HUES6 (cell line): ENCODE measurements around the gene RAB6A.
"Not testable (repeated sequence)": the region's sequence is repeated elsewhere in the genome, so short reads cannot be mapped to it uniquely, and the experiment has no call there.

ENCODE experiments used
- H3K27ac ChIP-seq: 2 replicates; pipeline ENCODE4 v1.7.0; 2013; ENCODE audit warnings: low read depth, mild to moderate bottlenecking, low read length, inconsistent platforms
- H3K27me3 ChIP-seq: 2 replicates; pipeline ENCODE4 v1.6.1; 2013; ENCODE audit warnings: low read length; ENCODE audit not compliant: control insufficient read depth, insufficient read depth
- H3K36me3 ChIP-seq: 2 replicates; pipeline ENCODE4 v1.6.1; 2013; ENCODE audit warnings: low read length; ENCODE audit not compliant: control insufficient read depth, insufficient read depth
- H3K4me1 ChIP-seq: 2 replicates; pipeline ENCODE4 v1.6.1; 2013; ENCODE audit warnings: low read length; ENCODE audit not compliant: control insufficient read depth, insufficient read depth
- H3K4me3 ChIP-seq: 2 replicates; pipeline ENCODE4 v1.5.1; 2013; ENCODE audit warnings: low read depth, low read length
- H3K9ac ChIP-seq: one replicate; pipeline ENCODE4 v1.6.1; 2013; ENCODE audit warnings: mild to moderate bottlenecking, low read length
- H3K9me3 ChIP-seq: 2 replicates; pipeline ENCODE4 v1.6.1; 2013; ENCODE audit warnings: low read depth, low read length; ENCODE audit not compliant: control insufficient read depth, insufficient read depth

The RAB6A gene

DNA sequence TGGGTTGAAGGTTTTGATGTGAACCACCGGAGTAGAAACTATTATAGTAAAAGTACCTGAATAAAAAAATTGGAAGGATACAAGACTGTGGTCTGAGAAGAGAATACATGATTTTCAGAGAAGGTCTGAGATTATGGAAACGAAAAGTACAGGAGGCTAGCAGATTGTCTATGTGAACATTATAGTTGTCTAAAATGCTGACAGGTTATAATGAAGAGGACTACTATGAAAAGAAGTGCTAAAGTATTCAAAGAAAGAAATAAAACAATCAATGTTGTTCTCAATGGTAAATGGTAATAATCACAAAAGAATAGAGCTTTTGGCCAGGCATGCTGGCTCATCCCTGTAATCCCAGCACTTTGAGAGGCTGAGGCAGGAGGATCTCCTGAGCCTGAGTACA is 34.0 kb downstream of the RAB6A start:
- H3K9ac ChIP-seq = no peak overlapping the region
- H3K36me3 ChIP-seq = no peaks in the 10 kb centered on the region; the same call in none of the 2 replicates
- H3K27ac ChIP-seq = no peak overlapping the region
- no peaks in the 10 kb centered on the region for H3K27me3 ChIP-seq
- H3K4me1 ChIP-seq = no peaks in the 10 kb centered on the region
- no peaks in the 10 kb centered on the region for H3K9me3 ChIP-seq
- H3K4me3 ChIP-seq = no peak overlapping the region

- Histone ChIP-seq H3K36me3 (peaks cover 35% of the 10 kb centered on the region), H3K27me3 (no peaks in the 10 kb centered on the region), H3K9me3 (no peaks in the 10 kb centered on the region), H3K4me3 (no peak overlapping the region), H3K27ac (no peak overlapping the region), H3K4me1 (no peaks in the 10 kb centered on the region), H3K9ac (no peak overlapping the region)
Measured at GRCh38 chr11:73717136-73717535, 43.7 kb downstream of the RAB6A start.

DNA sequence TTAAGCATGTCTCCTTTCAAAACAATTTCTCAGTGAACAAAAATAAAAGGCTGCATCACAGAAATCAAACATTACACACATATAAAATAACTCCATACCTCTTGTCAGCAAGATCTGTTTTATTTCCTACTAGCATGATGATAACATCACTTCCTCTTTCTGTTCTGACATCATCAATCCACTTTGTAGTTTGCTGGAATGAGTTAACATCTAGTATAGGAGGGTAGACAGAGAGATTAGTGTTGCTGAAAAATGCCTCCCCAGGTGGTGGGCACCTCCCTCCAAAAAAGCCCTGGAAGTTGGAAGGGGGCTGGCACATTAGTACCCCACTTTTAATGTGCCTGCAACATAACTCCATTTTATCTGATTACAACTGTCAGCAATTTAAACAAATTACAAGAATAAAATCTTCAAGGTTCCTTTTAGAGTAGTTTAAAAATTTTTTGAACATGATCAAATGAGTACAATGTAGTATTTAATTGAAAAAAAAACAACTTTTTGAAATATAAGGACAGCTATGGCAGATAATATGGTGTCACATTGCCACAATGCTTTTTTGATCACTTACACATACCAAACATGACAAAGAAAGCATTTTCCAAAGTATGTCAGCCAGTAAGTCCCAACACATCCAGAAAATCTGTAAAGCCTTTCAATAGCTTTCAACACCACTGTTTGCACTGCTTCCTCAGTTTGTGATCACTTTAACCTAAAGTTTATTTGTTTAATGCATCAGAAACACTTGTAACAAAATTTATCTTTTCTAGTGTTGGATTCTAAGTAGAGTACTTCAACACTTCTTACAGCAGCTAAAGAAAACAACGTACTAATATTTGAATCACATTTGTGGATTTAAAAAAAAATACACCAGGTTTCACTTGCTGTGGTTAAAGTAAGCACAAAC is 44.5 kb downstream of the RAB6A start:
- no peaks in the 10 kb centered on the region for H3K9me3 ChIP-seq
- H3K9ac ChIP-seq = no peak overlapping the region
- H3K27me3 ChIP-seq = no peaks in the 10 kb centered on the region
- no peaks in the 10 kb centered on the region for H3K4me1 ChIP-seq
- peaks cover 37% of the 10 kb centered on the region for H3K36me3 ChIP-seq
- H3K4me3 ChIP-seq = no peak overlapping the region
- H3K27ac ChIP-seq = no peak overlapping the region

DNA sequence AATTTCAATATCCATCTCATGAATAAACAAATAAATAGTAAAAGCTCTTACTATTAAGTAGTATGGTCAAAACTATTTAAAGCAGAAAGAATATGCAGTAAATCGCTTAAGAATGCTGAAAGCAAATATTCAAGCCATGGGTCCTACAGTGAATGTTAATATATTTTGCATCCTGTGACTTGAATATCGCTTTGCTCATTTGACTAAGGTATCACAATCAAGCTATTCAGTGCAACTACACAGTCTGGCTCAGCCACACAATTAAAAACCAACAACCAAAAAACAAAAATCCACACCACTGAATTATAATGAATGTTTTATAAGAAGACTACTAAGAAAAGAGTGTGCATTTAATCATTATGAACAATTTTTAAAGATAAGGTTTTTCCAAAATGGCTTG is 45.3 kb downstream of the RAB6A start:
- H3K9me3 ChIP-seq = no peaks in the 10 kb centered on the region
- H3K4me1 ChIP-seq = no peaks in the 10 kb centered on the region
- H3K4me3 ChIP-seq = no peak overlapping the region
- no peaks in the 10 kb centered on the region for H3K27me3 ChIP-seq
- no peak overlapping the region for H3K9ac ChIP-seq
- peaks cover 40% of the 10 kb centered on the region for H3K36me3 ChIP-seq
- H3K27ac ChIP-seq = no peak overlapping the region

- no peak overlapping the region for H3K9ac ChIP-seq
- no peaks in the 10 kb centered on the region for H3K9me3 ChIP-seq
- no peaks in the 10 kb centered on the region for H3K4me1 ChIP-seq
- no peak overlapping the region for H3K4me3 ChIP-seq
- no peak overlapping the region for H3K27ac ChIP-seq
- H3K27me3 ChIP-seq = no peaks in the 10 kb centered on the region
- peaks cover 39% of the 10 kb centered on the region for H3K36me3 ChIP-seq
Measured at GRCh38 chr11:73710964-73711363, 49.9 kb downstream of the RAB6A start.

GRCh38 chr11:73705053-73705452 is 55.8 kb downstream of the RAB6A start:
- Histone ChIP-seq H3K27me3 (no peaks in the 10 kb centered on the region), H3K27ac (no peak overlapping the region), H3K36me3 (peaks cover 43% of the 10 kb centered on the region), H3K4me1 (no peaks in the 10 kb centered on the region), H3K9ac (no peak overlapping the region), H3K4me3 (no peak overlapping the region), H3K9me3 (no peaks in the 10 kb centered on the region)

- Histone ChIP-seq H3K9ac (no peak overlapping the region), H3K4me3 (no peak overlapping the region), H3K27ac (no peak overlapping the region), H3K27me3 (no peaks in the 10 kb centered on the region), H3K36me3 (peaks cover 11% of the 10 kb centered on the region), H3K9me3 (no peaks in the 10 kb centered on the region), H3K4me1 (no peaks in the 10 kb centered on the region)
Measured at GRCh38 chr11:73693899-73694525, 66.9 kb downstream of the RAB6A start.

DNA sequence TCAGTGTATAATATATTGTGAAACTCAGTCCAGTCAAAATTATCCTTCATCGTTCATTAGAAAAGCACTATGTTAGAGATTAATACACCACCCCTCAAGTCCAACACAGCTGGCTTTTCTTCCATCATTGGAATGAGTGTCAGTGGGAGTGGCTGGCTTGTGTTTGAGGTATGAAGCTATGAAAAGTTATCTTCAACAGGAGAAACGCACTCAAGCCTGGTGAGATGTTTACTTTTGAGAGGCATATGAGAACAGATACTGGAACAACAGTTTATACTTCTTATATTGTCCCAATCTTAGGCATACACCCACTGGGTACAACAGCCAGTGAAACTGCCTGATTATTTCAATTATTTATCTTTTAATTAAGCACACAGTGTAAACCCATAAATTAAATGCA is 80.2 kb downstream of the RAB6A start:
- Histone ChIP-seq H3K9ac (no peak overlapping the region), H3K27me3 (no peaks in the 10 kb centered on the region), H3K27ac (no peak overlapping the region), H3K4me1 (no peaks in the 10 kb centered on the region), H3K36me3 (peaks cover 23% of the 10 kb centered on the region), H3K9me3 (no peaks in the 10 kb centered on the region), H3K4me3 (no peak overlapping the region)

- not testable (repeated sequence) for H3K9me3 ChIP-seq, H3K27ac ChIP-seq, H3K9ac ChIP-seq, H3K4me1 ChIP-seq, H3K27me3 ChIP-seq, H3K4me3 ChIP-seq
- peaks cover 22% of the 10 kb centered on the region for H3K36me3 ChIP-seq
Measured at GRCh38 chr11:73676552-73676951, 84.3 kb downstream of the RAB6A start.

DNA sequence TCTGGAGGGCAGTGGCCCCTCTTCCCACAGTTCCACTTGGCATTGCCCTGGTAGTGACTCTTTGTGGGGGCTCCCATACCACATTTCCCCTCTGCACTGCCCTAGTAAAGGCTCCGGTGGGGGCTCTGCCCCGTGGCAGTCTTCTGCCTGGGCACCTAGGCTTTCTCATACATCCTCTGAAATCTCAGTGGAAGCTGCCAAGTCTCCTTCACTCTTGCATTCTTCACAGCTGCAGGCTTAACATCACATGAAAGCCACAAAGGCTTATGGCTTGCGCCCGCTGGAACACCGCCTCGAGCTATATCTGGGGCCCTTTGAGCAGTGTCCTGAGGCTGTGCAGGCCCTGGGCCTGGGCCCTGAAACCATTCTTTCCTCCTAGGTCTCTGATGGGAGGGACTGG is 89.2 kb downstream of the RAB6A start:
- Histone ChIP-seq H3K27me3 (no peaks in the 10 kb centered on the region), H3K4me1 (no peaks in the 10 kb centered on the region), H3K4me3 (no peak overlapping the region), H3K9ac (no peak overlapping the region), H3K36me3 (0 out of 2 replicates have a peak, but pooled peaks cover 3% of the 10 kb centered on the region), H3K9me3 (no peaks in the 10 kb centered on the region), H3K27ac (no peak overlapping the region)

- H3K9me3 ChIP-seq = no peaks in the 10 kb centered on the region
- H3K9ac ChIP-seq = no peak overlapping the region
- H3K27ac ChIP-seq = no peak overlapping the region
- H3K27me3 ChIP-seq = no peaks in the 10 kb centered on the region
- H3K4me1 ChIP-seq = no peaks in the 10 kb centered on the region
- H3K36me3 ChIP-seq = 0 out of 2 replicates have a peak, but pooled peaks cover 3% of the 10 kb centered on the region
- H3K4me3 ChIP-seq = no peak overlapping the region
Measured at GRCh38 chr11:73670808-73671207, 90.1 kb downstream of the RAB6A start.
